Tibial nerve (tissue), 4 donors: ENCODE data around the gene TMCC1.

Source experiments
- CTCF ChIP-seq, 5 experiments: fragments of 200-600 bp in 3 of 5; fragments of 450-650 bp in 2 of 5; sonication (generic) in 3 of 5; IDR thresholded peaks; one replicate each; pipeline ENCODE4 v1.5.1; 2016 to 2019; ENCODE audit warnings: antibody characterized with exemption in 5 of 5, mild to moderate bottlenecking in 3 of 5, moderate library complexity in 2 of 5
- EP300 ChIP-seq, 2 donors: sonication (generic); formaldehyde crosslinking; IDR thresholded peaks; one replicate each; pipeline ENCODE4 v1.6.1; 2017; ENCODE audit warnings: antibody characterized with exemption in 2 of 2, mild to moderate bottlenecking in 1 of 2
- POLR2A ChIP-seq, 2 donors: fragments of 450-650 bp; IDR thresholded peaks; one replicate each; pipeline ENCODE4 v1.6.1; 2017; ENCODE audit warnings: antibody characterized with exemption in 2 of 2, mild to moderate bottlenecking in 2 of 2, moderate library complexity in 2 of 2

GRCh38 chr3:129684270-129684669 lies 209.2 kb downstream of the TMCC1 start:
- no peak for TF ChIP-seq CTCF (IDR thresholded peaks at IDR 0.05)
- no peak for TF ChIP-seq POLR2A (IDR thresholded peaks at IDR 0.05)
- no peak for TF ChIP-seq EP300 (IDR thresholded peaks at IDR 0.05)
